Endothelial cell of umbilical vein (primary cell): ENCODE results near the gene ABCA2. TPM values are rescaled to one million over a fixed set of nuclear protein-coding genes. Genes with fewer than 3 reads are reported as not detected.

Source experiments
- BruUV-seq: library from RNA; stranded (reverse); fragments of 400-500 nt; replicated peaks from 2 replicates; lab custom pipeline; 2021; lab: Mats Ljungman, UMichigan
- CTCF ChIA-PET: fragments of 300-600, 350-600 bp; sonication (Branson Sonifier 250); formaldehyde crosslinking; loops from one replicate; lab custom pipeline; 2021; ENCODE audit warnings: antibody characterized with exemption, inconsistent platforms; lab: Charles Lee
- POLR2A ChIA-PET: fragments of 300-600, 350-600 bp; sonication (Branson Sonifier 250); formaldehyde crosslinking; loops from one replicate; lab custom pipeline; 2021; ENCODE audit warnings: antibody characterized with exemption, inconsistent platforms; lab: Charles Lee
- DNase-seq: peaks from one replicate; pipeline ENCODE4 v3.0.0-alpha.2; 2011; ENCODE audit warnings: low read depth, low spot score
- FAIRE-seq: peaks from 2 replicates; lab custom pipeline; 2011; peaks lifted over from hg19 to GRCh38; lab: Jason Lieb, UNC
- H2AFZ ChIP-seq: 2 replicates; pipeline ENCODE4 v1.6.0; 2012; ENCODE audit warnings: low read depth, low read length, control low read depth, inconsistent platforms
- H3K27ac ChIP-seq: 2 replicates; pipeline ENCODE4 v1.5.1; 2011; ENCODE audit warnings: low read depth, mild to moderate bottlenecking, control low read depth, low read length, moderate library complexity; ENCODE audit not compliant: insufficient read depth
- H3K27me3 ChIP-seq, 2 experiments: 2 replicates each; pipeline versions ENCODE4 v1.6.0 to v1.6.1; 2011; ENCODE audit warnings: low read length in 2 of 2, mixed read lengths in 1 of 2; ENCODE audit not compliant: control insufficient read depth in 2 of 2, insufficient read depth in 2 of 2
- H3K36me3 ChIP-seq, 2 experiments: 2 replicates in 1 of 2; 3 replicates in 1 of 2; pipeline ENCODE4 v1.5.1; 2011; ENCODE audit warnings: low read length in 2 of 2, mild to moderate bottlenecking in 1 of 2, moderate library complexity in 1 of 2; ENCODE audit not compliant: control insufficient read depth in 2 of 2, insufficient read depth in 2 of 2; ENCODE audit errors: extremely low read depth in 1 of 2
- H3K4me1 ChIP-seq: 3 replicates; pipeline ENCODE4 v1.5.1; 2011; ENCODE audit warnings: mild to moderate bottlenecking, low read length; ENCODE audit not compliant: control insufficient read depth, insufficient read depth; ENCODE audit errors: extremely low read depth
- H3K4me2 ChIP-seq: 2 replicates; pipeline ENCODE4 v1.6.1; 2011; ENCODE audit warnings: low read length, control low read depth, mixed read lengths; ENCODE audit not compliant: insufficient read depth
- H3K4me3 ChIP-seq, 3 experiments: fragments of 200-600 bp in 1 of 3; sonication (generic), shearing (Covaris generic) in 1 of 3; replicated peaks in 1 of 3; 2 replicates each; pipeline ENCODE4 v1.5.1; 2011 to 2016; ENCODE audit warnings: control low read depth in 3 of 3, low read length in 3 of 3, mild to moderate bottlenecking in 2 of 3, inconsistent platforms in 1 of 3, low read depth in 1 of 3, moderate library complexity in 1 of 3; ENCODE audit not compliant: insufficient read depth in 1 of 3
- H3K79me2 ChIP-seq: 2 replicates; pipeline ENCODE4 v1.6.0; 2012; ENCODE audit warnings: low read length, inconsistent platforms; ENCODE audit not compliant: control insufficient read depth, insufficient read depth
- H3K9ac ChIP-seq: replicated peaks from 2 replicates; pipeline ENCODE3; 2011; ENCODE audit warnings: low read length, control low read depth; ENCODE audit not compliant: insufficient read depth; ENCODE audit errors: extremely low read depth
- H3K9me1 ChIP-seq: replicated peaks from 3 replicates; pipeline ENCODE4 v1.6.0; 2011; ENCODE audit warnings: mild to moderate bottlenecking, low read length; ENCODE audit not compliant: control insufficient read depth, insufficient read depth; ENCODE audit errors: extremely low read depth
- H3K9me3 ChIP-seq: replicated peaks from 2 replicates; pipeline ENCODE4 v1.5.1; 2012; ENCODE audit warnings: low read length, inconsistent platforms; ENCODE audit not compliant: control insufficient read depth, insufficient read depth
- H4K20me1 ChIP-seq: replicated peaks from 2 replicates; pipeline ENCODE3; 2011; ENCODE audit warnings: mild to moderate bottlenecking, low read length; ENCODE audit not compliant: control insufficient read depth, insufficient read depth; ENCODE audit errors: extremely low read depth
- EZH2 ChIP-seq: IDR thresholded peaks from 2 replicates; pipeline ENCODE4 v1.6.1; 2012; ENCODE audit warnings: borderline replicate concordance, low read depth, mild to moderate bottlenecking, moderate library complexity, low read length, inconsistent platforms; ENCODE audit not compliant: severe bottlenecking
- FOS ChIP-seq: IDR thresholded peaks from 2 replicates; pipeline ENCODE4 v1.6.1; 2011; ENCODE audit warnings: mild to moderate bottlenecking, low read length, moderate library complexity, borderline replicate concordance; ENCODE audit not compliant: insufficient read depth
- GATA2 ChIP-seq: IDR thresholded peaks from 2 replicates; pipeline ENCODE4 v1.7.0; 2011; ENCODE audit warnings: low read depth, mild to moderate bottlenecking, moderate library complexity, mixed read lengths, low read length; ENCODE audit not compliant: insufficient read length, insufficient read depth
- JUN ChIP-seq: IDR thresholded peaks from 2 replicates; pipeline ENCODE4 v1.6.1; 2011; ENCODE audit warnings: borderline replicate concordance, low read depth; ENCODE audit not compliant: insufficient read length, insufficient read depth
- MYC ChIP-seq: IDR thresholded peaks from one replicate; pipeline ENCODE4 v1.6.1; 2011; ENCODE audit warnings: mild to moderate bottlenecking, low read depth, low read length
- POLR2A ChIP-seq: IDR thresholded peaks from 2 replicates; pipeline ENCODE4 v1.6.1; 2012; ENCODE audit warnings: low read depth, mild to moderate bottlenecking, control low read depth, low read length
- POLR2AphosphoS5 ChIP-seq: IDR thresholded peaks from 2 replicates; pipeline ENCODE4 v1.6.1; 2012; ENCODE audit warnings: low read depth, mild to moderate bottlenecking, control low read depth, low read length, moderate library complexity; ENCODE audit not compliant: insufficient read depth
- dilution Hi-C: fragments of 300-500 bp; cut with MboI; formaldehyde crosslinking; loops from one replicate; pipeline ENCODE4 v1.15.0; 2019; ENCODE audit warnings: low sequenced_read_pairs; ENCODE audit not compliant: extremely low pct_ligation_motif_present
- intact Hi-C: fragments of 100-400 bp; cut with micrococcal nuclease; formaldehyde crosslinking; loops from one replicate; pipeline ENCODE4 v1.10.0; 2022
- polyA plus RNA-seq, 4 experiments: library from polyadenylated mRNA; depleted of rRNA in 3 of 4; stranded (reverse) in 3 of 4; unstranded in 1 of 4; fragments of >200 nt; gene quantifications; 2 replicates each; pipeline versions ENCODE4 v1.2.1 to v1.2.3, GENCODE V29; 2011 to 2012; ENCODE audit warnings: missing spikeins in 1 of 4
- total RNA-seq: library from RNA; stranded (reverse); gene quantifications from 2 replicates; pipeline ENCODE4 v1.2.3, GENCODE V29; 2021
- TF ChIP-seq, protein P1 (sequence below): IDR thresholded peaks from 2 replicates; pipeline ENCODE4 v1.6.1; 2011; ENCODE audit not compliant: insufficient read depth, insufficient read length
- TF ChIP-seq, protein P2 (sequence below), 2 donors: IDR thresholded peaks; 1 replicate in 1 of 2; 2 replicates in 1 of 2; pipeline ENCODE4 v1.5.1; 2011; ENCODE audit warnings: low read length in 2 of 2, mild to moderate bottlenecking in 2 of 2, moderate library complexity in 2 of 2, control low read depth in 1 of 2, inconsistent platforms in 1 of 2, low read depth in 1 of 2; ENCODE audit not compliant: insufficient read depth in 1 of 2; ENCODE audit errors: extremely low read depth in 1 of 2

ABCA2 gene
- total and polyA plus RNA-seq, 2 donors (not counting 3 experiments of a cell fraction or from before 2014, with no cell fraction given): 20.0 to 29.1 TPM

GRCh38 chr9:137055385-137056364 is 27.6 kb upstream of the ABCA2 start:
- no peak for TF ChIP-seq GATA2
- no peak for TF ChIP-seq JUN
- TF ChIP-seq MYC: no peak
- no peak for TF ChIP-seq FOS
- no peak for TF ChIP-seq POLR2AphosphoS5
- TF ChIP-seq EZH2: no peak
- TF ChIP-seq, protein P1, sequence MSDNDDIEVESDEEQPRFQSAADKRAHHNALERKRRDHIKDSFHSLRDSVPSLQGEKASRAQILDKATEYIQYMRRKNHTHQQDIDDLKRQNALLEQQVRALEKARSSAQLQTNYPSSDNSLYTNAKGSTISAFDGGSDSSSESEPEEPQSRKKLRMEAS: no peak
- TF ChIP-seq, protein P2, sequence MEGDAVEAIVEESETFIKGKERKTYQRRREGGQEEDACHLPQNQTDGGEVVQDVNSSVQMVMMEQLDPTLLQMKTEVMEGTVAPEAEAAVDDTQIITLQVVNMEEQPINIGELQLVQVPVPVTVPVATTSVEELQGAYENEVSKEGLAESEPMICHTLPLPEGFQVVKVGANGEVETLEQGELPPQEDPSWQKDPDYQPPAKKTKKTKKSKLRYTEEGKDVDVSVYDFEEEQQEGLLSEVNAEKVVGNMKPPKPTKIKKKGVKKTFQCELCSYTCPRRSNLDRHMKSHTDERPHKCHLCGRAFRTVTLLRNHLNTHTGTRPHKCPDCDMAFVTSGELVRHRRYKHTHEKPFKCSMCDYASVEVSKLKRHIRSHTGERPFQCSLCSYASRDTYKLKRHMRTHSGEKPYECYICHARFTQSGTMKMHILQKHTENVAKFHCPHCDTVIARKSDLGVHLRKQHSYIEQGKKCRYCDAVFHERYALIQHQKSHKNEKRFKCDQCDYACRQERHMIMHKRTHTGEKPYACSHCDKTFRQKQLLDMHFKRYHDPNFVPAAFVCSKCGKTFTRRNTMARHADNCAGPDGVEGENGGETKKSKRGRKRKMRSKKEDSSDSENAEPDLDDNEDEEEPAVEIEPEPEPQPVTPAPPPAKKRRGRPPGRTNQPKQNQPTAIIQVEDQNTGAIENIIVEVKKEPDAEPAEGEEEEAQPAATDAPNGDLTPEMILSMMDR (IDR thresholded peaks at IDR 0.05; ENCODE audit: extremely low read depth in 1 of 2, insufficient read depth in 1 of 2, low read depth in 1 of 2, low read length in 2 of 2): no peak
- no peak for TF ChIP-seq POLR2A
- intact Hi-C loops: no loop called here
- no TSS peak for BruUV-seq
- no peaks in the 10 kb centered on the region for H3K9me1 ChIP-seq
- no peak overlapping the region for H2AFZ ChIP-seq
- no peaks in the 10 kb centered on the region for H3K4me1 ChIP-seq
- H3K79me2 ChIP-seq: no peaks in the 10 kb centered on the region
- CTCF ChIA-PET: interaction anchor here (0.6 to 7.4 kb wide), 8 partner anchors 8 to 181 kb away, joined by 3 to 50 read pairs (median 6); partner anchors contain the start of genes NPDC1 and SAPCD2
- FAIRE-seq: no peak
- H3K27ac ChIP-seq: no peak overlapping the region
- no peaks in the 10 kb centered on the region for H3K36me3 ChIP-seq
- POLR2A ChIA-PET: interaction anchor here (0.6 kb wide), 1 partner anchor 187 kb away, joined by 3 read pairs; no protein-coding TSS in a partner anchor
- H3K27me3 ChIP-seq: peaks cover 8 to 17% of the 10 kb centered on the region in 2 experiments
- H3K9me3 ChIP-seq: no peaks in the 10 kb centered on the region
- no peak for DNase-seq
- no peak overlapping the region for H3K9ac ChIP-seq
- H3K4me2 ChIP-seq: no peak overlapping the region
- dilution Hi-C loops: no loop called here
- no peaks in the 10 kb centered on the region for H4K20me1 ChIP-seq
- no peak overlapping the region for H3K4me3 ChIP-seq
